HG02678 (cell line): ENCODE measurements around the gene NKX2-8.

Source experiments
- ATAC-seq: cut with Tn5 transposase; IDR thresholded peaks from one replicate; pipeline ENCODE4 v1.9.1; 2021; ENCODE audit warnings: mild to moderate bottlenecking, moderate library complexity; ENCODE audit not compliant: unreplicated experiment

NKX2-8 gene

GRCh38 chr14:36582011-36582873, at the start of gene NKX2-8:
Gene NKX2-8, minus strand, starts transcription at chr14:36582614. Its CDS starts 225 bp downstream, at chr14:36582389.
- no peak for ATAC-seq

- ATAC-seq, result no peak
Observed at GRCh38 chr14:36627981-36628380, 45.6 kb upstream of the NKX2-8 start.

GRCh38 chr14:36626151-36626550, 43.7 kb upstream of the NKX2-8 start:
- ATAC-seq, result no peak

GRCh38 chr14:36625436-36625835, 43.0 kb upstream of the NKX2-8 start:
- ATAC-seq, result no peak

GRCh38 chr14:36625014-36625413, 42.6 kb upstream of the NKX2-8 start:
- no peak for ATAC-seq

- ATAC-seq, result no peak
Observed at GRCh38 chr14:36619853-36620252, 37.4 kb upstream of the NKX2-8 start.

- ATAC-seq, result no peak
Observed at GRCh38 chr14:36619131-36619530, 36.7 kb upstream of the NKX2-8 start.

GRCh38 chr14:36618641-36619040, 36.2 kb upstream of the NKX2-8 start:
- ATAC-seq, result no peak

GRCh38 chr14:36617824-36618223, 35.4 kb upstream of the NKX2-8 start:
- ATAC-seq, result no peak

- ATAC-seq, result no peak
Observed at GRCh38 chr14:36605506-36605857, 23.1 kb upstream of the NKX2-8 start.

GRCh38 chr14:36604757-36605505, 22.5 kb upstream of the NKX2-8 start:
- ATAC-seq, result peak; percentile 76

GRCh38 chr14:36600431-36600830, 18.0 kb upstream of the NKX2-8 start:
- no peak for ATAC-seq

GRCh38 chr14:36591482-36591881, 9.1 kb upstream of the NKX2-8 start:
- no peak for ATAC-seq

- no peak for ATAC-seq
Observed at GRCh38 chr14:36588788-36589187, 6.4 kb upstream of the NKX2-8 start.

GRCh38 chr14:36588119-36588518, 5.7 kb upstream of the NKX2-8 start:
- no peak for ATAC-seq

GRCh38 chr14:36585100-36585499, 2.7 kb upstream of the NKX2-8 start:
- no peak for ATAC-seq

- ATAC-seq, result no peak
Observed at GRCh38 chr14:36583893-36584811, 1.7 kb upstream of the NKX2-8 start.

- no peak for ATAC-seq
Observed at GRCh38 chr14:36583242-36583892, 953 bp upstream of the NKX2-8 start.

GRCh38 chr14:36582874-36583241, 444 bp upstream of the NKX2-8 start:
- no peak for ATAC-seq
